HEK293T (cell line): ENCODE results near the gene RAB11FIP4.
A peak's percentile ranks its signal among the peaks of the same experiment; 100 is the strongest.

ENCODE experiments used
- CTCF ChIA-PET: fragments of 350-600 bp; formaldehyde crosslinking; extraction: SDS; loops from one replicate; lab custom pipeline; 2021; ENCODE audit warnings: antibody characterized with exemption, inconsistent platforms; lab: Yijun Ruan, JAX
- POLR2A ChIA-PET: fragments of 350-600 bp; formaldehyde crosslinking; extraction: SDS; loops from one replicate; lab custom pipeline; 2020; ENCODE audit warnings: antibody characterized with exemption, inconsistent platforms; lab: Yijun Ruan, JAX
- DNase-seq: peaks from one replicate; pipeline ENCODE4 v3.0.0; 2012; ENCODE audit warnings: mixed read lengths; ENCODE audit errors: extremely low spot score
- ARNT ChIP-seq: fragments of 450-650 bp; IDR thresholded peaks from 2 replicates; pipeline ENCODE4 v1.6.1; 2017; ENCODE audit warnings: mild to moderate bottlenecking
- BHLHE40 ChIP-seq: fragments of 450-650 bp; IDR thresholded peaks from 2 replicates; pipeline ENCODE4 v1.6.1; 2016; ENCODE audit warnings: mild to moderate bottlenecking, moderate library complexity, borderline replicate concordance
- CTBP1 ChIP-seq: fragments of 450-650 bp; IDR thresholded peaks from 2 replicates; pipeline ENCODE4 v1.6.1; 2016; ENCODE audit warnings: borderline replicate concordance
- ELF4 ChIP-seq: fragments of 450-650 bp; IDR thresholded peaks from 2 replicates; pipeline ENCODE4 v1.6.1; 2017; ENCODE audit warnings: antibody characterized with exemption
- FOXA1 ChIP-seq: fragments of 450-650 bp; IDR thresholded peaks from 2 replicates; pipeline ENCODE4 v1.6.1; 2016; ENCODE audit warnings: mild to moderate bottlenecking
- FOXK2 ChIP-seq: fragments of 450-650 bp; IDR thresholded peaks from 2 replicates; pipeline ENCODE4 v1.6.1; 2016; ENCODE audit warnings: mild to moderate bottlenecking
- FOXM1 ChIP-seq: fragments of 450-650 bp; IDR thresholded peaks from 2 replicates; pipeline ENCODE4 v1.6.1; 2017; ENCODE audit warnings: mild to moderate bottlenecking, borderline replicate concordance
- HDGF ChIP-seq: fragments of 450-650 bp; IDR thresholded peaks from 2 replicates; pipeline ENCODE4 v1.6.1; 2017; ENCODE audit warnings: antibody characterized with exemption, borderline replicate concordance
- L3MBTL2 ChIP-seq: fragments of 450-650 bp; conservative IDR thresholded peaks from 2 replicates; pipeline ENCODE4 v1.6.1; 2016; ENCODE audit warnings: mild to moderate bottlenecking
- LEF1 ChIP-seq: fragments of 450-650 bp; IDR thresholded peaks from 2 replicates; pipeline ENCODE4 v1.6.1; 2017; ENCODE audit warnings: mild to moderate bottlenecking, borderline replicate concordance
- NFRKB ChIP-seq: fragments of 450-650 bp; IDR thresholded peaks from 2 replicates; pipeline ENCODE4 v1.6.1; 2016; ENCODE audit warnings: mild to moderate bottlenecking, moderate library complexity
- SP1 ChIP-seq: fragments of 450-650 bp; IDR thresholded peaks from 2 replicates; pipeline ENCODE4 v1.6.1; 2017
- SUZ12 ChIP-seq: fragments of 450-650 bp; IDR thresholded peaks from 2 replicates; pipeline ENCODE4 v1.6.1; 2016; ENCODE audit warnings: mild to moderate bottlenecking
- TARDBP ChIP-seq: fragments of 450-650 bp; IDR thresholded peaks from 2 replicates; pipeline ENCODE4 v1.6.1; 2016
- ZNF384 ChIP-seq: fragments of 450-650 bp; IDR thresholded peaks from 2 replicates; pipeline ENCODE4 v1.6.1; 2016
- TF ChIP-seq, protein P1 (sequence below): fragments of 450-650 bp; IDR thresholded peaks from 2 replicates; pipeline ENCODE4 v1.6.1; 2016

RAB11FIP4 gene

DNA sequence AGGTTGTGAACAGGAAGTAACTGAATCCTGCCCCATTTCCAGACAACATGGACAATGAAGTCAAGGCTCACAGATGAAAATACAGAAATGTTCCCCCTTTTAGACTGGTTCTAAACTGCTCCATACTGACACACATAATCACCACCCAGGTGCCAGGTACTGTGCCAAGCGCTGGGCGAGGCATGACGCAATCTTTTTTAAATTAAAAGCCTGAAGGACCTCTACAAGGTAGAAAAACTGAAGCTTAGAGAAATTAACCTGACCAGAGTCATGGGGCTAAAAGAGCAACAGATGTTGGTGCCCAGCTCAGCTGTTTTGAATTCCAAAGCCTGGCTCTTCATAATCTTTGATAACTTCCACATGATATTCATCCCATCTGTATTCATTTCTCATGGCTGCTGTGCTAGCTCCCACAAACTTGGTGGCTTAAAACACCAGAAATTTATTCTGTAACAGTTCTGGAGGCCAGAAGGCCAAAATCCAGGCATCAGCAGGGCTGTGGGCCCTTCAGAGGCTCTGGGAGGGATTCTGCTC is 4.9 kb upstream of the RAB11FIP4 start:
- ChIA-PET POLR2A (no interaction called here), CTCF (interaction anchor here (1.5 kb wide), 1 partner anchor 13 kb away, joined by 3 read pairs; no protein-coding TSS in a partner anchor)
- DNase-seq: no peak
- TF ChIP-seq TARDBP (no peak), FOXM1 (no peak), ARNT (no peak), SUZ12 (no peak), SP1 (no peak)

DNA sequence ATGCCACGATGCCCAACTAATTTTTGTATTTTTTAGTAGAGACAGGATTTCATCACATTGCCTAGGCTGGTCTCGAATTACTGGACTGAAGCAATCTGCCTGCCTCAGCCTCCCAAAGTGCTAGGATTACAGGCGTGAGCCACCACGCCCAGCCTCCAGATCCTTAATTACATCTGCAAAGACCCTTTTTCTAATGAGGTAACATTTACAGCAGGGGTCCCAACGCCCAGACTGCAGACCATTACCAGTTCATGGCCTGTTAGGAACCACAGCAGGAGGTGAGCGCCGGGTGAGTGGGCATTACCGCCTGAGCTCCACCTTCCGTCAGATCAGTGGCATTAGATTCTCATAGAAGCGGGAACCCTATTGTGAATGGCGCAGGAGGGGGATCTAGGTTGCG is 4.0 kb upstream of the RAB11FIP4 start:
- ChIA-PET CTCF (interaction anchor here (0.6 to 3.1 kb wide), 3 partner anchors 9 to 154 kb away, joined by 3 to 20 read pairs (median 3); no protein-coding TSS in a partner anchor), POLR2A (no interaction called here)
- DNase-seq: no peak
- no peak for TF ChIP-seq ARNT
- no peak for TF ChIP-seq ELF4
- TF ChIP-seq SP1: no peak
- TF ChIP-seq LEF1: no peak
- TF ChIP-seq TARDBP: no peak
- no peak for TF ChIP-seq CTBP1
- no peak for TF ChIP-seq SUZ12
- TF ChIP-seq L3MBTL2: no peak
- TF ChIP-seq FOXM1: no peak
- no peak for TF ChIP-seq FOXK2
- no peak for TF ChIP-seq HDGF
- TF ChIP-seq FOXA1: no peak
- no peak for TF ChIP-seq ZNF384
- no peak for TF ChIP-seq BHLHE40
- TF ChIP-seq, protein P1, sequence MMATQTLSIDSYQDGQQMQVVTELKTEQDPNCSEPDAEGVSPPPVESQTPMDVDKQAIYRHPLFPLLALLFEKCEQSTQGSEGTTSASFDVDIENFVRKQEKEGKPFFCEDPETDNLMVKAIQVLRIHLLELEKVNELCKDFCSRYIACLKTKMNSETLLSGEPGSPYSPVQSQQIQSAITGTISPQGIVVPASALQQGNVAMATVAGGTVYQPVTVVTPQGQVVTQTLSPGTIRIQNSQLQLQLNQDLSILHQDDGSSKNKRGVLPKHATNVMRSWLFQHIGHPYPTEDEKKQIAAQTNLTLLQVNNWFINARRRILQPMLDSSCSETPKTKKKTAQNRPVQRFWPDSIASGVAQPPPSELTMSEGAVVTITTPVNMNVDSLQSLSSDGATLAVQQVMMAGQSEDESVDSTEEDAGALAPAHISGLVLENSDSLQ: no peak
- TF ChIP-seq NFRKB: no peak

DNA sequence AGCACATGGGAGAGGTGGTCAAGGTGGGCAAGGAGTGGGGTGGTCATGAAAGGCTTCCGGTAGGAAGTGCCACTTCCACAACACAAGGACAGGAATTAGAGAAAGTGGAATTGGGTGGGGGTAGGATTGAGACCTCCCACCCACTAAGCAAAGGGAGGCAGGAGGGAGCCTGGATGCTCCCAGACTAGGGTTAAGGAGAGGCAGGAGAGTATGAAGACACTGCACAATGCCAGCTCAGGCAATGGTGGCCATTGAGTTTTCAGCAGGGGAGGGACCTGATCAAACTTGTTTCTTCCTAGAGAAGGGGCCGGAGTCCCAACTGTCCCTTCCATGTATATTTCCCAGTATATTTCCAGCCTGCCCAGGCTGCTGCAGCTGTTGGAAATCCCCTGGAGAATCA is 3.1 kb upstream of the RAB11FIP4 start:
- POLR2A ChIA-PET: no interaction called here
- CTCF ChIA-PET: interaction anchor here (1.1 to 3.1 kb wide), 4 partner anchors 10 to 146 kb away, joined by 4 to 20 read pairs (median 8); no protein-coding TSS in a partner anchor
- TF ChIP-seq ARNT: no peak
- no peak for TF ChIP-seq FOXA1
- TF ChIP-seq FOXM1: no peak
- no peak for TF ChIP-seq SP1
- TF ChIP-seq CTBP1: no peak
- TF ChIP-seq L3MBTL2: no peak
- TF ChIP-seq ELF4: no peak
- TF ChIP-seq, protein P1: no peak
- TF ChIP-seq BHLHE40: no peak
- no peak for TF ChIP-seq ZNF384
- no peak for TF ChIP-seq NFRKB
- no peak for TF ChIP-seq HDGF
- no peak for TF ChIP-seq TARDBP
- no peak for TF ChIP-seq FOXK2
- no peak for TF ChIP-seq SUZ12
- no peak for DNase-seq

DNA sequence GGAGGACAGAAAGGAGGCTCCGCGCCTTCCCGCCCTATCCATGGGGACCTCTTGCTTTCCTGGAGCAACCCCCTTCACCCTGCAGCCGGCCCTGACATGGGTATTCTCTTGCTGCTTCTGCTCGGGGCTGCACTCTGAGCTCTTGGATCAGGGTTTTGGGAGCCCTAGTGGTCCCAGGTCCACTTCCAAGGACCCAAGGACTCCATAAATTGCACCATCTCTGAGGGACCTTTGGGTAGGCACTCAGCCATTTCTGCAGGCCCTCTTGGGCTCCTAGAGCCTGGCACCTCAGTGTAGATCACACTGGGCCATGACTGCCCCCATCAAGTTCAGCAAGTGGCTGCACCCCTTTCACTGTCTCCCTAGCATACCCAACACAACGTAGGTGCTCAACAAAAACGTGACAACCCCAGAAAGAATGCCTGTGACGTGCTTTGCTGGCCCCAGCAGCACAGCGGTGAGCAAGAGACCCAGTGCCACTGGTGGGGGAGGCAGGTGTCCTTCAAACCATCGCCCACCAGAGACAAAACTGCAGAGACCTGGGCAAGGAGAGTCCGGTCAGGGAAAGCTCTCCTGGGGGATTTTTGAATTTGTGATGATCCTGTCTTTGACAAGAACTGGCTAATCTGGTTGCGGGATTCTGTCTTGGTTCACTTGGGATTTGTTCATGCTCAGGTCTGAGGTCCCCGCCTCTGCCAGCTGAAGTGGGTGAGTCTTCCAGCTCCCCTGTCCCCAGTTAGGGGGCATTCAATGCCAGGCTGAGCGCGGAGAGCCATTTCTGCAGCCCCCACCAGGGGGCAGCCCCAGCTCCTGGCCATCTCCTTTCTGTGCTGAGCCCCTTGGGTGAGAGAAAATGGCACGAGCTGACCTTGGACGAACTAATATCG is 2.5 kb upstream of the RAB11FIP4 start:
- ChIA-PET POLR2A (no interaction called here), CTCF (interaction anchor here (0.6 to 3.1 kb wide), 20 partner anchors 9 to 1774 kb away, joined by 3 to 20 read pairs (median 4); no protein-coding TSS in a partner anchor)
- TF ChIP-seq CTBP1 (no peak), FOXM1 (no peak), BHLHE40 (no peak), ZNF384 (no peak), L3MBTL2 (no peak), FOXK2 (no peak), SP1 (no peak), ELF4 (no peak), TARDBP (no peak), LEF1 (no peak), ARNT (no peak), HDGF (no peak), NFRKB (no peak), SUZ12 (no peak)
- TF ChIP-seq, protein P1: no peak
- peak; percentile 44 for DNase-seq

DNA sequence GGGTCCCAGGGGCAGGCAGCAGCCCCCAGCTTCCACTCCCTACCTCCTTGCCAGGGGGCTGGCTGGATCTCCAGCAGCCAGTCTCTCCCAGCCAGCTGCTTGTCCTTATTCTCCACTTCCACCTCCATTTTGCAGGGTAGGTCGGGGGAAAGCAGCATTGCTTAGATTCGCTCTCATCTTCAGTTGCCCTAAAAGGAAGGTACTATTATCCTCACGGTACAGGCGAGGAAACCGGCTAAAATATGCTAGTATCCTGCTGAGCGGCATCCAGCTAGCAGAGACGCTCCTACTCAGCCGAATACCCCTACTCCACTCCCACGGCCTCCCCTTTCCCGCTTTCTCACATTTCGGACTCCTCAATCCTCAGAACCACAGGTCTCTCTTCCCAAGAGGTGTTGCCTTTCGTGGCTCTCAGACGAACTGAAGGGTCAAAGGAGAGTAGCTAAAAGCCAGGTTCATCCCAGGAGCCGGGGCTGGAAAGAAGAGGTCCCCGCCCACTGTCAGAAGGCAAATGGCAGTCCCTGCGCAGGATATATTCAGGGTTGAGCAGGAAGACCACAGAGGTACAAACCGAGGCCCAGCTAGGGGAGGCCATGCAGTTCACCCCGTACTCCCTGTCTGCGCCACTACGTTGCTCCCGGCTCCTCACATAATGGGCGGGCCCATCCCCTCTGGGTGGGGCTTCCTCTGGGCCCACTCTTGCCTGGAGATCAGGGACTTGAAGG is 1.7 kb upstream of the RAB11FIP4 start:
- ChIA-PET POLR2A (no interaction called here), CTCF (interaction anchor here (0.6 to 3.1 kb wide), 18 partner anchors 8 to 1775 kb away, joined by 3 to 20 read pairs (median 4); no protein-coding TSS in a partner anchor)
- no peak for DNase-seq
- no peak for TF ChIP-seq ARNT
- TF ChIP-seq NFRKB: no peak
- no peak for TF ChIP-seq SUZ12
